ENCODE results near the gene ANLN. TPM values are rescaled to one million over a fixed set of nuclear protein-coding genes. Genes with fewer than 3 reads are reported as not detected.

ANLN gene
- total and polyA plus RNA-seq, 2 experiments from 2014 or later: 8.2 to 31.3 TPM

DNA sequence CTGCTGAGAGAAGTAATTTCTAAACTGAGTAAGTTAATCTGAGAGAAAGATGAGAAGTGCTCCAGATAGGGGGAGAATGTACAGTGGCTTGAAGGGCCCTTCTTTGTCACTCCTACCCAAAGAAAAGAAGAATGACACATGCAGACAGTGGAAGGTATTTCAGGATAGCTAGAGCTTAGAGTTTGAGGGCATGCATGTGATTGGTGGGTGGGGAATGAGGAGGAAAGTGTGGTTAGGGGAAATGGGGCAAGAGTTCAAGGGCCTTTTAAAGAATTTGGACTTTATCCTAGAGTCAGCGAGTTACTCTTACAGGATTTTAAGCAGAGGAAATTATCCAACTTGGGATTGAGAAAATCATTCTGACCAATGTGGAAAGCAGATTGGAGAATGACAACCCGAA lies 50.0 kb downstream of the ANLN start:
- Histone ChIP-seq H3K9me2 (replicated peaks; ENCODE audit: insufficient read depth) (no peaks in the 10 kb centered on the region), H3K27ac (no peak overlapping the region), H2AFZ (no peak overlapping the region), H3K4me2 (no peak overlapping the region), H3K27me3 (no peaks in the 10 kb centered on the region), H3K9me3 (ENCODE audit: low read depth) (no peaks in the 10 kb centered on the region), H3K36me3 (replicated peaks; ENCODE audit: insufficient read depth, low read depth) (no peaks in the 10 kb centered on the region), H3K4me3 (no peak overlapping the region), H4K20me1 (ENCODE audit: insufficient read depth, poor library complexity, severe bottlenecking) (no peaks in the 10 kb centered on the region), H3K4me1 (ENCODE audit: insufficient read depth) (no peaks in the 10 kb centered on the region), H3K79me2 (no peaks in the 10 kb centered on the region)
- WGBS (ENCODE audit: low lambda C conversion rate, missing lambda C conversion rate): 86% methylated on average over 2 of the region's 2 CpGs
- DNase-seq (ENCODE audit: low spot score): no peak
- no peak for TF ChIP-seq EZH2phosphoT487 (IDR thresholded peaks at IDR 0.05; ENCODE audit: low read depth, severe bottlenecking, unreplicated experiment)
- TF ChIP-seq, protein P1, sequence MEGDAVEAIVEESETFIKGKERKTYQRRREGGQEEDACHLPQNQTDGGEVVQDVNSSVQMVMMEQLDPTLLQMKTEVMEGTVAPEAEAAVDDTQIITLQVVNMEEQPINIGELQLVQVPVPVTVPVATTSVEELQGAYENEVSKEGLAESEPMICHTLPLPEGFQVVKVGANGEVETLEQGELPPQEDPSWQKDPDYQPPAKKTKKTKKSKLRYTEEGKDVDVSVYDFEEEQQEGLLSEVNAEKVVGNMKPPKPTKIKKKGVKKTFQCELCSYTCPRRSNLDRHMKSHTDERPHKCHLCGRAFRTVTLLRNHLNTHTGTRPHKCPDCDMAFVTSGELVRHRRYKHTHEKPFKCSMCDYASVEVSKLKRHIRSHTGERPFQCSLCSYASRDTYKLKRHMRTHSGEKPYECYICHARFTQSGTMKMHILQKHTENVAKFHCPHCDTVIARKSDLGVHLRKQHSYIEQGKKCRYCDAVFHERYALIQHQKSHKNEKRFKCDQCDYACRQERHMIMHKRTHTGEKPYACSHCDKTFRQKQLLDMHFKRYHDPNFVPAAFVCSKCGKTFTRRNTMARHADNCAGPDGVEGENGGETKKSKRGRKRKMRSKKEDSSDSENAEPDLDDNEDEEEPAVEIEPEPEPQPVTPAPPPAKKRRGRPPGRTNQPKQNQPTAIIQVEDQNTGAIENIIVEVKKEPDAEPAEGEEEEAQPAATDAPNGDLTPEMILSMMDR (IDR thresholded peaks at IDR 0.05; ENCODE audit: poor library complexity): no peak

DNA sequence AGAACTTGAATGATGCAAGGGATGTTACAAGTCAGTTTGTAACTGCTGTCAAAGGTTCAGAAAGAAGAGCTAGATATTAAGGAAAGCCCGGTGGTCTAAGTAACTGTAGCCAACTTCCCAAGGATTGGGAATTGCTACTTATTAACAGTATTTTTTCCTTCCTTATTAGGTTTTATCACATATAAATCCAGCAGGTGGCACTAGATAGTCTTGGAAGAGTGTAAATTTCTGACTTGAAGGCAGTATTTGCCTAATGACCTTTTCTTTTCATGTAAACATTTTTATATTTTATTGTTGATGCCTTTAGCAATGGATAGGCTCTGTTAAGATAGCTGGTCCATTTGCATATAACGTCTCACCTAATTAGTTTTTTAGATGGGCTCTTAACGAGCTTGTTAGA lies 51.2 kb downstream of the ANLN start:
- peak; percentile 54 for DNase-seq (ENCODE audit: low spot score)
- no peaks in the 10 kb centered on the region for H3K79me2 ChIP-seq
- no peak overlapping the region for H2AFZ ChIP-seq
- WGBS (ENCODE audit: low lambda C conversion rate, missing lambda C conversion rate): 70% methylated on average over 3 of the region's 3 CpGs
- no peak overlapping the region for H3K4me2 ChIP-seq
- no peak overlapping the region for H3K4me3 ChIP-seq
- no peaks in the 10 kb centered on the region for H3K9me3 ChIP-seq (ENCODE audit: low read depth)
- H3K27me3 ChIP-seq: no peaks in the 10 kb centered on the region
- no peaks in the 10 kb centered on the region for H4K20me1 ChIP-seq (ENCODE audit: insufficient read depth, poor library complexity, severe bottlenecking)
- no peaks in the 10 kb centered on the region for H3K4me1 ChIP-seq (ENCODE audit: insufficient read depth)
- H3K9me2 ChIP-seq (replicated peaks; ENCODE audit: insufficient read depth): no peaks in the 10 kb centered on the region
- TF ChIP-seq EZH2 (IDR thresholded peaks at IDR 0.05; ENCODE audit: borderline replicate concordance) (no peak), EZH2phosphoT487 (IDR thresholded peaks at IDR 0.05; ENCODE audit: low read depth, severe bottlenecking, unreplicated experiment) (no peak)
- TF ChIP-seq, protein P1 (IDR thresholded peaks at IDR 0.05; ENCODE audit: poor library complexity): peak; percentile 55
- H3K27ac ChIP-seq: no peak overlapping the region
- no peaks in the 10 kb centered on the region for H3K36me3 ChIP-seq (replicated peaks; ENCODE audit: insufficient read depth, low read depth)

DNA sequence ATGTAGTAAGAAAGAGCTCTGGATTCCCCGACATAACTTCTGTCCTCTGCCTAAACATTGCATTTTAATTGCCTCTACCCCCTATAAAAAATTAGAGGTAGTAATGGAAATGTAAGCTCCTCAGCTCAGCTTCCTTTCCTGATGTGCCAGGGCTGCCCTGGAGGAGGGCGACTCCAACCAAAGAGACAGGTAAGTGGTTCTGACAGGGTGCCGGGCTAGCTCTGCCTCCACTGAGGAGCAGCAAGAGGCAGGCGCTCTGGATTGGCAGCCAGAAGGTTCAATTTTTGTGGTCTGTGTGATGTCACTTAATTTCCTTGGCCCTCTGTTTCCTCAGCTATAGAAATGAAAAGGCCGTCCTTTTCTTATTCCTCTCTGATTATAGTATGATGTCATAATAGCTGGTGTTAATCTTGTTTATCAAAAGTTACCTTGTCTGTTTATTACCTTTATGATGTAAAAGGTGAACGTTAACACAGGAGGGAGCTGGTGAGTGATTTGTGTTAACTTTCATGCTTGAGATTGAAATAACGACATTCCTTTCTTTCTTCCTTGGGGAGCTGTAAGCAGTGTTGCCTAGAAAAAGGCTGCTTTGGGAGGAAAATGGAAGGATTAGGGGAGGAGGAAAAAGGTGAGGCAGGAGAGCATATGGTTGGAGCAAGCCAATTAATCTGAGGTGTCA lies 51.8 kb downstream of the ANLN start:
- H3K27me3 ChIP-seq: no peaks in the 10 kb centered on the region
- H3K9me3 ChIP-seq (ENCODE audit: low read depth): no peaks in the 10 kb centered on the region
- no peak overlapping the region for H3K4me2 ChIP-seq
- no peaks in the 10 kb centered on the region for H4K20me1 ChIP-seq (ENCODE audit: insufficient read depth, poor library complexity, severe bottlenecking)
- H3K27ac ChIP-seq: no peak overlapping the region
- H3K36me3 ChIP-seq (replicated peaks; ENCODE audit: insufficient read depth, low read depth): no peaks in the 10 kb centered on the region
- DNase-seq (ENCODE audit: low spot score): no peak
- no peak overlapping the region for H3K4me3 ChIP-seq
- 84% methylated on average over 7 of the region's 7 CpGs for WGBS (ENCODE audit: low lambda C conversion rate, missing lambda C conversion rate)
- no peaks in the 10 kb centered on the region for H3K9me2 ChIP-seq (replicated peaks; ENCODE audit: insufficient read depth)
- no peaks in the 10 kb centered on the region for H3K79me2 ChIP-seq
- H2AFZ ChIP-seq: no peak overlapping the region
- TF ChIP-seq EZH2 (IDR thresholded peaks at IDR 0.05; ENCODE audit: borderline replicate concordance): no peak
- no peak for TF ChIP-seq EZH2phosphoT487 (IDR thresholded peaks at IDR 0.05; ENCODE audit: low read depth, severe bottlenecking, unreplicated experiment)
- H3K4me1 ChIP-seq (ENCODE audit: insufficient read depth): no peaks in the 10 kb centered on the region

DNA sequence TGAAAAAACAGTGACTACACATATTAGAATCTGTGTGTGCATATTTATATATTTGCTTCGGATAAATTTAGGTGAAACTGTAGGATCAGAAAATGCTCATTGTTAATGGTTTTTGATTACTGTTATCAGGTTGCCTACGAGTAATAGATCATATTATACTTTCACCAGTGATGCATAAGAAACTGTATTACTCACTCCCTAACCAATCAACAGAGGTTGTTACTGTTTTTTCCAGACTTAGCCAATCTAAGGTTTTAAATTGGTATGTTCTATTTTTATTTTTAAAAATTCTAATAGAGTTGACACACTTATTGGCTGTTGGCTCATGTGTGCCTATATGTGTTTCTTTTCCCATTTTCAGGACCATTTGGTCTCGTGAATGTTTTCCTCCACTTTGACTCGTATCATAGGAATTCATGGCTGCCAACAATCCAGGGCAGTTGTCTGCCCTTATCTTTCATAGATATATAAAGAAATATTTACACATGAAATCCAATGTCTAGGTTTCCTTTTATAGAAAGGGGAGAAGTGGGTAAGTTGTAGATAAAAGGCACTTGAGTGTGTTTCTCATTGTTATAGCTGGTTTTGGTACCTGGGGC lies 59.2 kb downstream of the ANLN start:
- no peaks in the 10 kb centered on the region for H3K79me2 ChIP-seq
- H3K27me3 ChIP-seq: no peaks in the 10 kb centered on the region
- H2AFZ ChIP-seq: no peak overlapping the region
- no peaks in the 10 kb centered on the region for H3K4me1 ChIP-seq (ENCODE audit: insufficient read depth)
- H3K9me2 ChIP-seq (replicated peaks; ENCODE audit: insufficient read depth): no peaks in the 10 kb centered on the region
- H3K4me2 ChIP-seq: no peak overlapping the region
- WGBS (ENCODE audit: low lambda C conversion rate, missing lambda C conversion rate): 77% methylated on average over 4 of the region's 4 CpGs
- H3K9me3 ChIP-seq (ENCODE audit: low read depth): no peaks in the 10 kb centered on the region
- no peaks in the 10 kb centered on the region for H3K36me3 ChIP-seq (replicated peaks; ENCODE audit: insufficient read depth, low read depth)
- TF ChIP-seq, protein P1 (IDR thresholded peaks at IDR 0.05; ENCODE audit: poor library complexity): no peak
- TF ChIP-seq EZH2phosphoT487 (IDR thresholded peaks at IDR 0.05; ENCODE audit: low read depth, severe bottlenecking, unreplicated experiment) (no peak), EZH2 (IDR thresholded peaks at IDR 0.05; ENCODE audit: borderline replicate concordance) (no peak)
- no peak overlapping the region for H3K27ac ChIP-seq
- H4K20me1 ChIP-seq (ENCODE audit: insufficient read depth, poor library complexity, severe bottlenecking): no peaks in the 10 kb centered on the region
- DNase-seq (ENCODE audit: low spot score): no peak
- H3K4me3 ChIP-seq: no peak overlapping the region

Measured in hepatocyte (in vitro differentiated cells).